Sigmoid colon (tissue), 7 donors: ENCODE data around the gene RUNX1. TPM values are rescaled to one million over a fixed set of nuclear protein-coding genes. Genes with fewer than 3 reads are reported as not detected.

Experiments
- DNase-seq: peaks from one replicate; pipeline ENCODE4 v3.0.0-alpha.2; 2019
- H3K27ac ChIP-seq, 4 donors: fragments of 200-600 bp; sonication (generic); one replicate each; pipeline ENCODE4 v1.5.1; 2016 to 2019; ENCODE audit warnings: mild to moderate bottlenecking in 1 of 4
- H3K27me3 ChIP-seq, 3 donors: fragments of 200-600 bp; sonication (generic); one replicate each; pipeline ENCODE4 v1.5.1; 2019; ENCODE audit warnings: mild to moderate bottlenecking in 1 of 3
- H3K36me3 ChIP-seq, 4 donors: fragments of 200-600 bp; sonication (generic); one replicate each; pipeline ENCODE4 v1.5.1; 2016 to 2019
- H3K4me1 ChIP-seq, 4 donors: fragments of 200-600 bp; sonication (generic); one replicate each; pipeline ENCODE4 v1.5.1; 2017 to 2019
- H3K4me3 ChIP-seq, 4 donors: fragments of 200-600 bp; sonication (generic); one replicate each; pipeline ENCODE4 v1.5.1; 2017 to 2019; ENCODE audit warnings: mild to moderate bottlenecking in 2 of 4, moderate library complexity in 1 of 4
- H3K9me3 ChIP-seq, 4 donors: fragments of 200-600 bp in 3 of 4; sonication (generic) in 3 of 4; one replicate each; pipeline versions ENCODE4 v1.5.1 to v1.6.1; 2013 to 2019
- CTCF ChIP-seq, 4 experiments: fragments of 450-650 bp in 3 of 4; fragments of 200-600 bp in 1 of 4; IDR thresholded peaks; one replicate each; pipeline ENCODE4 v1.5.1; 2016 to 2019; ENCODE audit warnings: antibody characterized with exemption in 4 of 4, mild to moderate bottlenecking in 3 of 4, moderate library complexity in 2 of 4
- EP300 ChIP-seq, 4 donors: sonication (generic); formaldehyde crosslinking; IDR thresholded peaks; one replicate each; pipeline ENCODE4 v1.6.1; 2017; ENCODE audit warnings: antibody characterized with exemption in 4 of 4
- POLR2A ChIP-seq, 2 donors: fragments of 450-650 bp; IDR thresholded peaks; one replicate each; pipeline ENCODE4 v1.6.1; 2016; ENCODE audit warnings: antibody characterized with exemption in 2 of 2, mild to moderate bottlenecking in 2 of 2, moderate library complexity in 2 of 2
- POLR2AphosphoS5 ChIP-seq, 4 donors: sonication (generic); formaldehyde crosslinking; IDR thresholded peaks; one replicate each; pipeline ENCODE4 v1.6.1; 2017; ENCODE audit warnings: antibody characterized with exemption in 4 of 4
- WGBS, 2 donors: extraction: QIAGEN DNeasy Blood & Tissue Kit; methylation state at CpG; one replicate each; pipeline ENCODE4 v1.1.7; 2013; 5-methylcytosine and 5-hydroxymethylcytosine counted together
- intact Hi-C: fragments of 100-400 bp; cut with DNase I; formaldehyde crosslinking; loops from one replicate; pipeline ENCODE4 v1.15.1; 2023
- polyA plus RNA-seq, 3 donors: library from polyadenylated mRNA; stranded (reverse); fragments of 200-250 nt; gene quantifications; one replicate each; pipeline ENCODE4 v1.2.3, GENCODE V29; 2013
- total RNA-seq, 4 donors: library from RNA; depleted of rRNA; stranded (reverse); fragments of >200 nt; gene quantifications; one replicate each; pipeline ENCODE4 v1.1.0, GENCODE V29; 2016
- donor health status: healthy with polysubstance abuse.
- donor health status: Bipolar disorder and iron deficiency.
- donor health status: healthy.

The RUNX1 gene
- total and polyA plus RNA-seq, 7 donors, result 2.8 to 23.3 (median 7.5) TPM

GRCh38 chr21:34885626-34886239, 163.4 kb downstream of the RUNX1 start:
- no peak for TF ChIP-seq POLR2A (IDR thresholded peaks at IDR 0.05)
- TF ChIP-seq EP300 (IDR thresholded peaks at IDR 0.05), result no peak
- TF ChIP-seq POLR2AphosphoS5 (IDR thresholded peaks at IDR 0.05), result no peak
- no peak for TF ChIP-seq CTCF (IDR thresholded peaks at IDR 0.05)
- intact Hi-C loops, result loop anchor here (5.0 kb wide), 3 partner anchors 88 to 957 kb away; no protein-coding TSS in a partner anchor
- H3K4me3 ChIP-seq, result peak overlapping the region; percentile 30 to 81 (median 67)
- DNase-seq, result no peak
- no peaks in the 10 kb centered on the region for H3K36me3 ChIP-seq
- H3K27me3 ChIP-seq, result peaks cover 13 to 48% (median 27%) of the 10 kb centered on the region in 3 donors
- peaks cover 0 to 41% (median 39%) of the 10 kb centered on the region in 4 donors for H3K4me1 ChIP-seq
- H3K9me3 ChIP-seq, result no peaks in the 10 kb centered on the region
- H3K27ac ChIP-seq, result peak overlapping the region; percentile 62 to 93 (median 78)
- 6 to 21% methylated on average over 24 of the region's 24 CpGs for WGBS, 2 donors

- Histone ChIP-seq H3K4me3 (peak overlapping the region in 2 of 4 donors; percentile 79 to 81), H3K27me3 (peaks cover 7 to 42% (median 21%) of the 10 kb centered on the region in 3 donors), H3K4me1 (peaks cover 0 to 35% (median 32%) of the 10 kb centered on the region in 4 donors), H3K36me3 (peaks cover 0 to 3% (median 0%) of the 10 kb centered on the region in 4 donors), H3K27ac (peak overlapping the region in 3 of 4 donors; percentile 15 to 93 (median 62)), H3K9me3 (no peaks in the 10 kb centered on the region)
- intact Hi-C loops, result loop anchor here (5.0 kb wide), 3 partner anchors 88 to 957 kb away; no protein-coding TSS in a partner anchor
- 9 to 44% methylated on average over 6 of the region's 6 CpGs for WGBS, 2 donors
- no peak for TF ChIP-seq CTCF (IDR thresholded peaks at IDR 0.05)
- no peak for TF ChIP-seq POLR2AphosphoS5 (IDR thresholded peaks at IDR 0.05)
- TF ChIP-seq POLR2A (IDR thresholded peaks at IDR 0.05), result no peak
- no peak for TF ChIP-seq EP300 (IDR thresholded peaks at IDR 0.05)
- no peak for DNase-seq
Measured at GRCh38 chr21:34885125-34885524, 164.0 kb downstream of the RUNX1 start.

- intact Hi-C loops, result no loop called here
- DNase-seq, result no peak
- 32 to 53% methylated on average over 3 of the region's 3 CpGs for WGBS, 2 donors
- TF ChIP-seq POLR2A (IDR thresholded peaks at IDR 0.05) (no peak), CTCF (IDR thresholded peaks at IDR 0.05) (no peak), POLR2AphosphoS5 (IDR thresholded peaks at IDR 0.05) (no peak), EP300 (IDR thresholded peaks at IDR 0.05) (no peak)
- Histone ChIP-seq H3K4me1 (peaks cover 0 to 31% (median 29%) of the 10 kb centered on the region in 4 donors), H3K27ac (peak overlapping the region in 2 of 4 donors; percentile 23 to 93), H3K4me3 (peak overlapping the region in 2 of 4 donors; percentile 79 to 81), H3K9me3 (no peaks in the 10 kb centered on the region), H3K27me3 (peaks cover 6 to 42% (median 21%) of the 10 kb centered on the region in 3 donors), H3K36me3 (peaks cover 0 to 3% (median 0%) of the 10 kb centered on the region in 4 donors)
Measured at GRCh38 chr21:34884346-34884929, 164.7 kb downstream of the RUNX1 start.

- peaks cover 6 to 42% (median 21%) of the 10 kb centered on the region in 3 donors for H3K27me3 ChIP-seq
- TF ChIP-seq EP300 (IDR thresholded peaks at IDR 0.05), result no peak
- TF ChIP-seq POLR2AphosphoS5 (IDR thresholded peaks at IDR 0.05), result no peak
- TF ChIP-seq CTCF (IDR thresholded peaks at IDR 0.05), result no peak
- no peak for TF ChIP-seq POLR2A (IDR thresholded peaks at IDR 0.05)
- H3K4me1 ChIP-seq, result peaks cover 0 to 31% (median 28%) of the 10 kb centered on the region in 4 donors
- H3K9me3 ChIP-seq, result no peaks in the 10 kb centered on the region
- intact Hi-C loops, result no loop called here
- H3K4me3 ChIP-seq, result peak overlapping the region in 1 of 4 donors; percentile 79
- 49 to 53% methylated on average over 6 of the region's 6 CpGs for WGBS, 2 donors
- H3K36me3 ChIP-seq, result peaks cover 0 to 3% (median 0%) of the 10 kb centered on the region in 4 donors
- DNase-seq, result no peak
- H3K27ac ChIP-seq, result peak overlapping the region in 1 of 4 donors; percentile 93
Measured at GRCh38 chr21:34883491-34884271, 165.4 kb downstream of the RUNX1 start.
